K562 (cell line): ENCODE results near the gene WDR18. TPM values are rescaled to one million over a fixed set of nuclear protein-coding genes. Genes with fewer than 3 reads are reported as not detected.

Source experiments
- BDP1 ChIP-seq: IDR thresholded peaks from 3 replicates; pipeline ENCODE4 v1.6.1; 2011; ENCODE audit not compliant: insufficient read length, insufficient read depth
- BMI1 ChIP-seq: fragments of 150-350 bp; IDR thresholded peaks from 2 replicates; pipeline ENCODE4 v1.6.1; 2014; ENCODE audit warnings: low read length
- CEBPB ChIP-seq: fragments of 450-650 bp; IDR thresholded peaks from 2 replicates; pipeline ENCODE4 v1.6.1; 2016; ENCODE audit warnings: missing genetic modification characterization, missing compliant biosample characterization
- CHD2 ChIP-seq: IDR thresholded peaks from 2 replicates; pipeline ENCODE4 v1.6.1; 2011; ENCODE audit warnings: low read depth, low read length
- DMBX1 ChIP-seq: fragments of 250-450 bp; sonication (Bioruptor Pico); IDR thresholded peaks from 2 replicates; pipeline ENCODE4 v1.8.0; 2022; ENCODE audit warnings: inconsistent platforms, mild to moderate bottlenecking, moderate library complexity, borderline replicate concordance
- FOXK2 ChIP-seq, 2 experiments: fragments of 450-650 bp; IDR thresholded peaks in 1 of 2; conservative IDR thresholded peaks in 1 of 2; 2 replicates each; pipeline ENCODE4 v1.6.1; 2016; ENCODE audit warnings: low read depth in 2 of 2, mild to moderate bottlenecking in 1 of 2
- MAFF ChIP-seq: IDR thresholded peaks from 2 replicates; pipeline ENCODE4 v1.6.1; 2012; ENCODE audit warnings: low read length, improper control_type of control experiment
- MTA1 ChIP-seq: fragments of 450-650 bp; IDR thresholded peaks from 2 replicates; pipeline ENCODE4 v1.6.1; 2017; ENCODE audit warnings: borderline replicate concordance
- MYBL2 ChIP-seq, 2 experiments: fragments of 450-650 bp in 1 of 2; sonication (generic) in 1 of 2; formaldehyde crosslinking in 1 of 2; IDR thresholded peaks; 2 replicates each; pipeline versions ENCODE4 v1.6.1 to v1.8.1; 2017 to 2022; ENCODE audit warnings: borderline replicate concordance in 1 of 2, inconsistent platforms in 1 of 2, low read depth in 1 of 2, mild to moderate bottlenecking in 1 of 2, missing genetic modification reagents in 1 of 2, moderate library complexity in 1 of 2
- POLR2A ChIP-seq: fragments of 450-650 bp; conservative IDR thresholded peaks from 2 replicates; pipeline ENCODE4 v1.6.1; 2016
- SMAD4 ChIP-seq: fragments of 250-450 bp; sonication (Bioruptor Pico); conservative IDR thresholded peaks from 2 replicates; pipeline ENCODE4 v1.8.0; 2021; ENCODE audit warnings: inconsistent platforms, mild to moderate bottlenecking, moderate library complexity
- SP1 ChIP-seq: sonication (generic); formaldehyde crosslinking; IDR thresholded peaks from 2 replicates; pipeline ENCODE4 v1.8.1; 2022; ENCODE audit warnings: mild to moderate bottlenecking, missing genetic modification reagents
- U2AF1 ChIP-seq: fragments of 200-400 bp; formaldehyde crosslinking; optimal IDR thresholded peaks from 2 replicates; pipeline ENCODE3; 2017; ENCODE audit warnings: mild to moderate bottlenecking, low read depth, low read length, moderate library complexity
- ZFX ChIP-seq: sonication (generic); formaldehyde crosslinking; IDR thresholded peaks from 2 replicates; pipeline ENCODE4 v1.8.0; 2022; ENCODE audit warnings: mild to moderate bottlenecking, missing genetic modification reagents, moderate library complexity
- ZNF12 ChIP-seq: sonication (generic); formaldehyde crosslinking; IDR thresholded peaks from 2 replicates; pipeline ENCODE4 v1.4.0; 2020; ENCODE audit warnings: mild to moderate bottlenecking, missing genetic modification reagents
- ZNF695 ChIP-seq: fragments of 450-650 bp; formaldehyde crosslinking; IDR thresholded peaks from 2 replicates; pipeline ENCODE4 v1.4.0; 2020; ENCODE audit warnings: mild to moderate bottlenecking, moderate library complexity
- polyA plus RNA-seq, 8 experiments: library from polyadenylated mRNA; depleted of rRNA in 4 of 8; stranded (reverse) in 5 of 8; unstranded in 3 of 8; fragments of >200 nt; fragmentation: Nextera tagmentation in 2 of 8; fragmentation: Illumina TruSeq in 1 of 8; extraction: Ambion mirVana in 2 of 8; extraction: Trizol in 1 of 8; gene quantifications; 2 replicates each; pipeline versions ENCODE4 v1.2.1 to v1.2.3, GENCODE V29; 2011 to 2014; ENCODE audit warnings: inconsistent platforms in 1 of 8, missing spikeins in 1 of 8
- total RNA-seq, 7 experiments: library from RNA; depleted of rRNA in 6 of 7; stranded (reverse); fragments of >200 nt in 6 of 7; fragmentation: Illumina TruSeq in 2 of 7; extraction: Trizol in 2 of 7; gene quantifications; 2 replicates each; pipeline versions ENCODE4 v1.2.1 to v1.2.3, GENCODE V29; 2011 to 2021; ENCODE audit warnings: low replicate concordance in 1 of 7
- TF ChIP-seq, protein P1 (sequence below): fragments of 200-800 bp; sonication (Bioruptor generic); IDR thresholded peaks from 2 replicates; pipeline ENCODE4 v1.6.1; 2017; ENCODE audit warnings: missing genetic modification characterization, missing compliant biosample characterization
- TF ChIP-seq, protein P2 (sequence below): sonication (generic); formaldehyde crosslinking; IDR thresholded peaks from 2 replicates; pipeline ENCODE4 v1.8.0; 2022; ENCODE audit warnings: mild to moderate bottlenecking, low read depth, missing genetic modification reagents
- TF ChIP-seq, protein P3 (sequence below), 2 experiments: IDR thresholded peaks; 2 replicates each; pipeline ENCODE4 v1.6.1; 2011; ENCODE audit warnings: borderline replicate concordance in 1 of 2, control low read depth in 1 of 2, low read depth in 1 of 2, low read length in 1 of 2, mild to moderate bottlenecking in 1 of 2, mixed read lengths in 1 of 2, moderate library complexity in 1 of 2; ENCODE audit not compliant: insufficient read depth in 1 of 2, insufficient read length in 1 of 2, poor library complexity in 1 of 2, severe bottlenecking in 1 of 2; ENCODE audit errors: extremely low read depth in 1 of 2
- TF ChIP-seq, protein P4 (sequence below): fragments of 450-650 bp; IDR thresholded peaks from 2 replicates; pipeline ENCODE4 v1.6.1; 2016; ENCODE audit warnings: missing biosample characterization, missing genetic modification characterization
- TF ChIP-seq, protein P5 (sequence below): fragments of 250-450 bp; sonication (Bioruptor Pico); IDR thresholded peaks from 2 replicates; pipeline ENCODE4 v1.8.0; 2021; ENCODE audit warnings: moderate library complexity, mild to moderate bottlenecking, inconsistent platforms

Gene WDR18
- total and polyA plus RNA-seq, 9 of the 15 experiments (the other 6 are each of a cell fraction or from before 2014, with no cell fraction given), result 0.65 to 181 (median 30.1) TPM

DNA sequence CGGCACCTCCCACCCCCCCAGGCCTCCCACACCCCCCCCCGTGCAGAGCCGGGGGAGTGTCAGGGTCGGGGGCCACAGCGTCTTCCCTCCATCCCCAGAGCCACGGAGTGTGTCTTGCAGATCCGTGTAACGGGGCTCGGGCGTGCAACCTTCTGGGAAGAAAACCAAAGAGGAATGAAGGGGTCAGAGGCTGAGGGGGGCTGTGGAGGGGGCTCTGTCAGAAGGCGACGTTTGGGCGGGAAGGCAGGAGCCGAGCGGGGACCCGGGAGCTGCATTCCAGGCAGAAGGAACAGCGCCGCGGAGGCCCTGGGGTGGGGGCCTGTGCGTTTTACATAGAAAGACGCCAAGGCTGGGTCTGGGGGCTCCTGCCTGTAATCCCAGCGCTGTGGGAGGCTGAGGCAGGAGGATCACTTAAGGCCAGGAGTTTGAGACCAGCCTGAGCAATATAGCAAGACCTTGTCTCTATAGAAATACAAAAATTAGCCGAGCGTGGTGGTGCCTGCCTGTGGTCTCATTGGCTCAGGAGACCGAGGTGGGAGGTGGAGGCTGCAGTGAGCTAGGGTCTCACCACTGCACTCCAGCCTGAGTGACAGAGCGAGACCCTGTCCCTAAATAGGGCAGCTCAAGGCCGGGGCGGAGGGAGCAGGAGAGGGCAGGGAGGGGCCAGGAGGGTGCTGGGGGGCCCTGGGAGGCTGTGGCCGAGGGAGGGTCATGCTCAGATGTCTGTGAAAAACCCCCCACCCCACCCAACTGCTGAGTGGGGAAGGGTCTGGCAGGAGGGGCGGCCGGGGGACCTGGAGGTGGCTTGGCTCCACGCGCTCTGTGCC lies 30.5 kb upstream of the WDR18 start (continued):
- TF ChIP-seq U2AF1, result no peak
- TF ChIP-seq FOXK2 (conservative IDR thresholded peaks at IDR 0.05 in 1 of 2, IDR thresholded peaks at IDR 0.05 in 1 of 2; ENCODE audit: low read depth in 2 of 2), result no peak
- no peak for TF ChIP-seq CHD2
- TF ChIP-seq, protein P1, sequence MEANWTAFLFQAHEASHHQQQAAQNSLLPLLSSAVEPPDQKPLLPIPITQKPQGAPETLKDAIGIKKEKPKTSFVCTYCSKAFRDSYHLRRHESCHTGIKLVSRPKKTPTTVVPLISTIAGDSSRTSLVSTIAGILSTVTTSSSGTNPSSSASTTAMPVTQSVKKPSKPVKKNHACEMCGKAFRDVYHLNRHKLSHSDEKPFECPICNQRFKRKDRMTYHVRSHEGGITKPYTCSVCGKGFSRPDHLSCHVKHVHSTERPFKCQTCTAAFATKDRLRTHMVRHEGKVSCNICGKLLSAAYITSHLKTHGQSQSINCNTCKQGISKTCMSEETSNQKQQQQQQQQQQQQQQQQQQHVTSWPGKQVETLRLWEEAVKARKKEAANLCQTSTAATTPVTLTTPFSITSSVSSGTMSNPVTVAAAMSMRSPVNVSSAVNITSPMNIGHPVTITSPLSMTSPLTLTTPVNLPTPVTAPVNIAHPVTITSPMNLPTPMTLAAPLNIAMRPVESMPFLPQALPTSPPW (CRISPR knock-in tag), result peak; percentile 57
- no peak for TF ChIP-seq ZNF695
- TF ChIP-seq, protein P2, sequence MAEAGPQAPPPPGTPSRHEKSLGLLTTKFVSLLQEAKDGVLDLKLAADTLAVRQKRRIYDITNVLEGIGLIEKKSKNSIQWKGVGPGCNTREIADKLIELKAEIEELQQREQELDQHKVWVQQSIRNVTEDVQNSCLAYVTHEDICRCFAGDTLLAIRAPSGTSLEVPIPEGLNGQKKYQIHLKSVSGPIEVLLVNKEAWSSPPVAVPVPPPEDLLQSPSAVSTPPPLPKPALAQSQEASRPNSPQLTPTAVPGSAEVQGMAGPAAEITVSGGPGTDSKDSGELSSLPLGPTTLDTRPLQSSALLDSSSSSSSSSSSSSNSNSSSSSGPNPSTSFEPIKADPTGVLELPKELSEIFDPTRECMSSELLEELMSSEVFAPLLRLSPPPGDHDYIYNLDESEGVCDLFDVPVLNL (CRISPR knock-in tag), result no peak
- TF ChIP-seq MTA1, result no peak
- TF ChIP-seq BMI1, result no peak
- TF ChIP-seq DMBX1, result no peak
- TF ChIP-seq, protein P3, sequence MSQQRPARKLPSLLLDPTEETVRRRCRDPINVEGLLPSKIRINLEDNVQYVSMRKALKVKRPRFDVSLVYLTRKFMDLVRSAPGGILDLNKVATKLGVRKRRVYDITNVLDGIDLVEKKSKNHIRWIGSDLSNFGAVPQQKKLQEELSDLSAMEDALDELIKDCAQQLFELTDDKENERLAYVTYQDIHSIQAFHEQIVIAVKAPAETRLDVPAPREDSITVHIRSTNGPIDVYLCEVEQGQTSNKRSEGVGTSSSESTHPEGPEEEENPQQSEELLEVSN (IDR thresholded peaks at IDR 0.05; ENCODE audit: borderline replicate concordance in 1 of 2, extremely low read depth in 1 of 2, insufficient read depth in 1 of 2, insufficient read length in 1 of 2, low read depth in 1 of 2, low read length in 1 of 2, poor library complexity in 1 of 2, severe bottlenecking in 1 of 2), result peak in 1 of 2 experiments; percentile 71
- no peak for TF ChIP-seq SMAD4 (CRISPR knock-in tag)
- TF ChIP-seq ZNF12 (CRISPR knock-in tag), result peak; percentile 45; the same call in 1 of the 2 replicates
- TF ChIP-seq, protein P4, sequence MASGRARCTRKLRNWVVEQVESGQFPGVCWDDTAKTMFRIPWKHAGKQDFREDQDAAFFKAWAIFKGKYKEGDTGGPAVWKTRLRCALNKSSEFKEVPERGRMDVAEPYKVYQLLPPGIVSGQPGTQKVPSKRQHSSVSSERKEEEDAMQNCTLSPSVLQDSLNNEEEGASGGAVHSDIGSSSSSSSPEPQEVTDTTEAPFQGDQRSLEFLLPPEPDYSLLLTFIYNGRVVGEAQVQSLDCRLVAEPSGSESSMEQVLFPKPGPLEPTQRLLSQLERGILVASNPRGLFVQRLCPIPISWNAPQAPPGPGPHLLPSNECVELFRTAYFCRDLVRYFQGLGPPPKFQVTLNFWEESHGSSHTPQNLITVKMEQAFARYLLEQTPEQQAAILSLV (tag), result no peak
- TF ChIP-seq CEBPB (tag), result no peak
- TF ChIP-seq, protein P5, sequence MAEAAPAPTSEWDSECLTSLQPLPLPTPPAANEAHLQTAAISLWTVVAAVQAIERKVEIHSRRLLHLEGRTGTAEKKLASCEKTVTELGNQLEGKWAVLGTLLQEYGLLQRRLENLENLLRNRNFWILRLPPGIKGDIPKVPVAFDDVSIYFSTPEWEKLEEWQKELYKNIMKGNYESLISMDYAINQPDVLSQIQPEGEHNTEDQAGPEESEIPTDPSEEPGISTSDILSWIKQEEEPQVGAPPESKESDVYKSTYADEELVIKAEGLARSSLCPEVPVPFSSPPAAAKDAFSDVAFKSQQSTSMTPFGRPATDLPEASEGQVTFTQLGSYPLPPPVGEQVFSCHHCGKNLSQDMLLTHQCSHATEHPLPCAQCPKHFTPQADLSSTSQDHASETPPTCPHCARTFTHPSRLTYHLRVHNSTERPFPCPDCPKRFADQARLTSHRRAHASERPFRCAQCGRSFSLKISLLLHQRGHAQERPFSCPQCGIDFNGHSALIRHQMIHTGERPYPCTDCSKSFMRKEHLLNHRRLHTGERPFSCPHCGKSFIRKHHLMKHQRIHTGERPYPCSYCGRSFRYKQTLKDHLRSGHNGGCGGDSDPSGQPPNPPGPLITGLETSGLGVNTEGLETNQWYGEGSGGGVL (CRISPR knock-in tag), result no peak
- no peak for TF ChIP-seq BDP1
- no peak for TF ChIP-seq SP1 (CRISPR knock-in tag)
- TF ChIP-seq MYBL2 (IDR thresholded peaks at IDR 0.05; ENCODE audit: low read depth), result no peak
- no peak for TF ChIP-seq MYBL2 (CRISPR knock-in tag; IDR thresholded peaks at IDR 0.05; ENCODE audit: borderline replicate concordance)
- no peak for TF ChIP-seq POLR2A
- no peak for TF ChIP-seq MAFF
- peak; percentile 23; the same call in 1 of the 2 replicates for TF ChIP-seq ZFX (CRISPR knock-in tag)
